Activated T-cell treated with anti-CD3 and anti-CD28 coated beads, Interleukin-2, amount 50 U/mL, for 24 hours (primary cell): ENCODE data around the gene LMOD3.
A peak's percentile ranks its signal among the peaks of the same experiment; 100 is the strongest.

Experiments used
- DNase-seq: peaks from one replicate; pipeline ENCODE4 v3.0.0-alpha.2; 2020
- H3K27ac Mint-ChIP-seq: 2 replicates; pipeline ENCODE4 v1.8.0; 2020; ENCODE audit warnings: mild to moderate bottlenecking, mixed read lengths
- H3K27me3 Mint-ChIP-seq: 2 replicates; pipeline ENCODE4 v1.8.0; 2020; ENCODE audit warnings: mixed read lengths
- H3K36me3 Mint-ChIP-seq: 2 replicates; pipeline ENCODE4 v1.8.0; 2020; ENCODE audit warnings: low read depth, mixed read lengths
- H3K4me1 Mint-ChIP-seq: 2 replicates; pipeline ENCODE4 v1.8.0; 2020; ENCODE audit warnings: low read depth, mixed read lengths
- H3K4me3 Mint-ChIP-seq: 2 replicates; pipeline ENCODE4 v1.8.0; 2020; ENCODE audit warnings: mild to moderate bottlenecking, moderate library complexity, mixed read lengths
- H3K9me3 Mint-ChIP-seq: 2 replicates; pipeline ENCODE4 v1.8.0; 2020; ENCODE audit warnings: mixed read lengths

The LMOD3 gene

DNA sequence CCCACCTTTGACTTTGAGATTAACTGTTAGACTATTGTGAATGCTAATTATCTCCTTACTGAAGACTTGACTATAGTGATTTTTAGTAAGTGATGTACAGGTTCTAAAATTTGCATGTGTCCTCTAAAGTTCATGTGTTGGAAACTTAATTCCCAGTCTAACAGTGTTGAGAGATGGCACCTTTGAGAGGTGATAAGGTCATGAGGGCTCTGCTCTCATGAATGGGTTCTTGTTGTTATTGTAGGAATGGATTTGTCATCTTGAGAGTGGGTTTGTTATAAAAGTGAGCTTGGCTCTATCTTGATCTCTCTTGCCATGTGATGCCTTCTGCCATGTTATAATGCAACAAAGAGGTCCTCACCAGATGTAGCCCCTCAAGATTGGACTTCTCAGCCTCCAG lies 18.9 kb upstream of the LMOD3 start:
- no peaks in the 10 kb centered on the region for H3K4me1 Mint-ChIP-seq
- H3K36me3 Mint-ChIP-seq, result no peaks in the 10 kb centered on the region
- no peak overlapping the region for H3K27ac Mint-ChIP-seq
- peaks cover 5% of the 10 kb centered on the region for H3K27me3 Mint-ChIP-seq
- H3K9me3 Mint-ChIP-seq, result no peaks in the 10 kb centered on the region
- no peak for DNase-seq
- no peak overlapping the region for H3K4me3 Mint-ChIP-seq

DNA sequence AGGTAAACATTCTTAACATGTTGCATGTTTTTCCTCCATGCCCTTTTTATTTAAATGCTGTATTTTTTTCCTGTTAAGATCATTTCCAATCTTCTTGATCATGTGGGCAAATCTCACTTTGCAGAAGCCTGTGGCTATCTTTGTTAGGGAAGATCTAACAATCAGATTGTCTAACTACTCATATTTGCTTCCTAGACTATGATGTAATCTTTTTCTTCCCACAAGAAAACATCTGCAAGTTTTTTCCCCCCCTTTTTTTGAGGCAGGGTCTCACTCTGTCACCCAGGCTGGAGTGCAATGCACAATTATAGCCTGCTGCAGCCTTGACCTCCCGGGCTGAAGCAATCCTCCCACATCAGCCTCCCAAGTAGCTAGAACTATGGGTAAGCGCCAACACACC lies 15.0 kb upstream of the LMOD3 start:
- no peak for DNase-seq
- Mint-ChIP-seq H3K27me3 (peaks cover 5% of the 10 kb centered on the region), H3K4me3 (no peak overlapping the region), H3K36me3 (no peaks in the 10 kb centered on the region), H3K4me1 (no peaks in the 10 kb centered on the region), H3K27ac (no peak overlapping the region), H3K9me3 (no peaks in the 10 kb centered on the region)

DNA sequence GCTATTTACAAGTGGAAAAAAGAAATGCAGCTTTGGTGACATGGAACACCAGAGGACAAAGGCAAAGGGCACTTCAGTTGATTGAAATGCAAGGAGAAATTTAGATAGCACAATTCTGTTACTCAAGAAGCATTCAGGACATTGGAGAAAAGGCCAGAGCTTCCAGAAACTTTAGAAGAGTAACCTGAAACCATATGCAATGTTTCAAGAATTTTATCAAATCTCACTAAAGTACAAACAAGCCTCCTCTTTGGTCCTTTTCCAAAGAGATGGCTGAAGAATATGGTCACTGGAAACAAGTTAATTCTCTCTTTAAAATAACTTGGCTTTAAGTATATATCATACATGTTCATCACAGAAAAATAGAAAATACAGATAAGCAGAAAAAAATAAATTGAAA lies 14.6 kb upstream of the LMOD3 start:
- no peak for DNase-seq
- no peaks in the 10 kb centered on the region for H3K36me3 Mint-ChIP-seq
- no peaks in the 10 kb centered on the region for H3K9me3 Mint-ChIP-seq
- H3K27ac Mint-ChIP-seq, result no peak overlapping the region
- H3K4me1 Mint-ChIP-seq, result no peaks in the 10 kb centered on the region
- H3K27me3 Mint-ChIP-seq, result peaks cover 5% of the 10 kb centered on the region
- no peak overlapping the region for H3K4me3 Mint-ChIP-seq

DNA sequence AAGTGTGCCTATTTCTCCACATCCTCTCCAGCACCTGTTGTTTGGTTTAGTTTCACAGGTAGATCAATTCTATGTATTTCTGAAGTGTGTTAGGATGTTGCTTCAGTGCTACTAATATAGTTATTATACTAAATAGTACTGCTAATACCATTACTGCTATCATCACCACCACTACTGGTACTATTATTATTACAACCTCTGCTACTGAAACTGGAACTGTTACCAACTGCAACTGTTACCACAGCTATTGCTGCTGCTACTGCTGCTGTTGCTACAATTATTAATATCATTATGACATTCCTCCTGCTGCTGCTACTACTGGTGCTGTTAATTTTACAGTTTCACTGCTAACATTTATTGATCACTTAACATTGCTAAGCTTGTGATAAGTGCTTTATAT lies 8.3 kb upstream of the LMOD3 start:
- Mint-ChIP-seq H3K36me3 (no peaks in the 10 kb centered on the region), H3K27me3 (no peaks in the 10 kb centered on the region), H3K27ac (no peak overlapping the region), H3K4me1 (no peaks in the 10 kb centered on the region), H3K4me3 (no peak overlapping the region), H3K9me3 (no peaks in the 10 kb centered on the region)
- DNase-seq, result no peak

DNA sequence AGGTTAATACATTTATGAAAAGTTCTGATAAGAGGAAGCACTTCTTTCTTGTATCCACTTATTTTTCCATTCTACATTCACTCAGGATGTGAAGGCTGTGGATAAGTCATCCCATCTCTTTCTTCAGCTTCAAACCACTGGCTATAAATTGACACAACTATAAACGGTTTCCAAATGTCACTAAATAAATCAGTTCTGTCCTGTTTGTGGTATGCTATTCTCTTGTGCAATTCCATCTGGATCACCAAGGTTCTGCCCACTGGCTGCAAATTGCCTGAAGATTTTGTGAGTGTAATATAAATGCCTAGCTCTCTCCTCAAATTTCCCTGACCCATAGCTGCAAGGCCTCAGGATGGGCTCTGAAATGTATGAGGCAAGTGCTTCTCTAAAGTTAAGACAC lies 7.1 kb upstream of the LMOD3 start:
- Mint-ChIP-seq H3K4me1 (no peaks in the 10 kb centered on the region), H3K27ac (no peak overlapping the region), H3K27me3 (no peaks in the 10 kb centered on the region), H3K9me3 (no peaks in the 10 kb centered on the region), H3K4me3 (no peak overlapping the region), H3K36me3 (no peaks in the 10 kb centered on the region)
- DNase-seq, result no peak

DNA sequence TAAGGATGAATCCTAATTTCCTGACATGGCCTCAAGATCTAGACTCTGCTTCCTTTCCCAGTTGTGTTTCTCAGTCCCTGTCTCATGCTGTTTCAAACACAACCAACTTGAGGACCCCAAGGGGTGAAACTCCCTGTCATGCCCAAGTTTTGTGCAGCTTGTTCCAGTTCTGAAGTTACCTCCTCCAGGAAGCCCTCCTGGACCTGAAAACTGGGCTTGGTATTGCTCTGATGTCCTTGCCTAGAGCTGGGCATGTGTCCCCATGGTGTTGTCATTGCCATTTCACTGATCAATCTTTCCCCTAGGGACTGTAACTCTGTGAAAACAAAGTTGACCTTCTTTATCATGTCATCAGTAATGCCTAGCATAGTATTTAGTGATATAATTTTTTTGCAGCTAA lies 6.1 kb upstream of the LMOD3 start:
- no peak overlapping the region for H3K4me3 Mint-ChIP-seq
- no peak overlapping the region for H3K27ac Mint-ChIP-seq
- no peaks in the 10 kb centered on the region for H3K4me1 Mint-ChIP-seq
- no peaks in the 10 kb centered on the region for H3K27me3 Mint-ChIP-seq
- no peak for DNase-seq
- H3K9me3 Mint-ChIP-seq, result no peaks in the 10 kb centered on the region
- H3K36me3 Mint-ChIP-seq, result no peaks in the 10 kb centered on the region

DNA sequence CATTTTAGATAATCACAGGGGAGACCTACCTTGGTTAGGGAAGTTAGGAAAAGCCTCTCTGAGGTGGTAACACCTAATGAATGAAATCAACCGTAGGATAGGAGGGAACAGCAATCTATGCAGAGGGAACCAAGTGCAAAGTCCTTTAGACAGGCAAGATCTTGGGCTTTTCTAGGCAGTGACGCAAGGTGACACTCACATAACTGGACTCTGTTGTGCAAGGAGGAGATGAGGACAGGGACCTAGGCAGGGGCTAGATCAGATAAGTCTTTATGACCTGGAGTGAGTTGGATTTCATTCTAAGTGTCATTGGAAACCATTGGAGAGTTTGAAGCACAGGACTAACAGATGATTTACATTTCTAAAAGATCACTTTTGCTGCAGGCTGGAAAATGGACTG lies 4.6 kb upstream of the LMOD3 start:
- Mint-ChIP-seq H3K36me3 (no peaks in the 10 kb centered on the region), H3K4me1 (no peaks in the 10 kb centered on the region), H3K4me3 (no peak overlapping the region), H3K27ac (no peak overlapping the region), H3K27me3 (no peaks in the 10 kb centered on the region), H3K9me3 (no peaks in the 10 kb centered on the region)
- DNase-seq, result no peak

DNA sequence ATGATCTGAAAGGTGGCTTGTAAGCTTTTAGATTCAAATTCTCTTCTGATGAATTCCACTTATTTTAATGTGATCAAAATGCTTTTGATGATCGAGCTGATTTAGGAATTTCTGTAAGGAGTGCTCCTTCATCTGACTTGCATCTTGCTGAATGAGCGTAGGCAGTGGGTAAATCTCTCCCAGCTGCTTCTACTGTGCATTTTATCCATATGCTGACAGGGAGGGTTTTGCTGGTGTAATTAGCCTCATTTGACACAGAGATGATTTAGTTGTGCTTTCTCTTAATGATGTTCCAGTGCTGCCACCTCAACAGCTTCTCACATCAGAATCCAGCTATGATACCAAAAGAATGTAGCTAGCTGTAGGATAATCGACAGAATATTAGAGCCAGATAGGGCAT lies 3.8 kb upstream of the LMOD3 start:
- Mint-ChIP-seq H3K4me3 (no peak overlapping the region), H3K4me1 (no peaks in the 10 kb centered on the region), H3K27me3 (no peaks in the 10 kb centered on the region), H3K27ac (no peak overlapping the region), H3K36me3 (no peaks in the 10 kb centered on the region), H3K9me3 (no peaks in the 10 kb centered on the region)
- DNase-seq, result no peak

DNA sequence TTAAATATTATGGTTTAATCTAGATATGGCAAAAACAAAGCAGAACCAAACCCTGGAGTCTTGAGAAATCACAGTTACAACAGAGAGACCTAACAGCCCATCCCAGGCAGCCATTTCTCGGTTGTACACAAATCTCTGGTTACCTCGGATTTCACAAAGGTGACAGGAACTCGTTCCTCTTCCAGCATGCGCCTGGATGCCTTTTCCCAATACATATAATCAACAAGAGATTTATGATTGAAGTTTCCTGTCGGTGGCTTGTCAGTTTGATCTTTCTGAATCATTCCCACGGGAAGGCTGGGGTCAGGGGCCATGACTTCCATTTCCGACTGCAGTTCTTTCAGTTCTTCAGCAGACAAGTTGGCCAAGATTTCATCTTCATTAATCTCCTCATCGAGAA lies 445 bp downstream of the LMOD3 start:
- no peaks in the 10 kb centered on the region for H3K36me3 Mint-ChIP-seq
- DNase-seq, result no peak

DNA sequence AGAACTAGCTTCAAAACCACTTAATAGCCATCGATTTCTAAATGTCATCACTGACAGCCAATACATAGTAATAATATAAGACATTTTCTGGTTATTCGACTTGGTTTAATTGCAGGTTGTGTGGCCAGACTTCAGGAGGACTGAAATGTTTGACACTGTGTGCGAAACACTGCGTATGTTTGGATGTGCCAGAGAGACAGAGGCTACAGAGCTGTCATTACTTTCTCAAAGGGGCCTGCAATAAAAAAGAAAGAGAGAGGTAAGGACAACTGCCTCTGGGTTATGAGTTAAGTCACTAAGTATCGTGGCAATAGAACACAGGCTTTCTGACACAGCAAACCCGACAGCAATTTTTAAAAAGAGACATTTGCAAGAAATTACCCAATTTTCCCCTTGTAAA lies 882 bp downstream of the LMOD3 start:
- Mint-ChIP-seq H3K4me1 (peaks cover 4% of the 10 kb centered on the region), H3K36me3 (no peaks in the 10 kb centered on the region), H3K27ac (no peak overlapping the region), H3K4me3 (no peak overlapping the region), H3K9me3 (no peaks in the 10 kb centered on the region), H3K27me3 (no peaks in the 10 kb centered on the region)
- DNase-seq, result no peak

More for the DNA sequence above, 445 bp downstream of the LMOD3 start:
- no peak overlapping the region for H3K4me3 Mint-ChIP-seq
- H3K27me3 Mint-ChIP-seq, result no peaks in the 10 kb centered on the region
- no peak overlapping the region for H3K27ac Mint-ChIP-seq
- peaks cover 4% of the 10 kb centered on the region for H3K4me1 Mint-ChIP-seq
- no peaks in the 10 kb centered on the region for H3K9me3 Mint-ChIP-seq

DNA sequence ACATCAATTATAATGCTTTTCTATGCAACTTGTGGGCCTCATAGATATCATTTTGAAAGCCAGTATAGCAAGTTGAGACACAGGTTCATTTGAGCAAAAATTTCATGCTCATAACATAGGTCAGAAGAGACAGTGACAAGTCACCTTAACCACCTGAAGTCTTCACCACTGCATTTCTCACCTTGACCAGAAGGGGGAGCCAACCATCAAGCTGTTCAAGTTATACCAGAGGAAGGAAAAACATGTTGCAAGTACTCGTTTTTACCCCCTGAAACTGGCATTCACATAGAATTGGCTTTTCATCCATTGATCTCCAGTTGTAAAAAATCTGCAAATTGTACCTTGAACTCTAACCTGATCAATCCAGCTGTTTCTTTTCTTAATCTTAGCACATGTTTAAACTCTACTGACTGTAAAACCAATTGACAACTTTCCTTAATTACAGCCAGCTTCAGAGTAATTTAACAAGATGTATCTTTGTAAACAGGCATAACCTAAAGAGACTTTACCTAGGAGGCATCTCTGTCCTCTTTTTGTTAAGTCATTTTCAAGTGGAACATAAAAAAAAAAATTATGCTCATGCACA lies 1.4 kb downstream of the LMOD3 start:
- Mint-ChIP-seq H3K4me1 (peaks cover 6% of the 10 kb centered on the region), H3K4me3 (no peak overlapping the region), H3K9me3 (no peaks in the 10 kb centered on the region), H3K27ac (no peak overlapping the region), H3K27me3 (no peaks in the 10 kb centered on the region), H3K36me3 (no peaks in the 10 kb centered on the region)
- DNase-seq, result peak; percentile 72

DNA sequence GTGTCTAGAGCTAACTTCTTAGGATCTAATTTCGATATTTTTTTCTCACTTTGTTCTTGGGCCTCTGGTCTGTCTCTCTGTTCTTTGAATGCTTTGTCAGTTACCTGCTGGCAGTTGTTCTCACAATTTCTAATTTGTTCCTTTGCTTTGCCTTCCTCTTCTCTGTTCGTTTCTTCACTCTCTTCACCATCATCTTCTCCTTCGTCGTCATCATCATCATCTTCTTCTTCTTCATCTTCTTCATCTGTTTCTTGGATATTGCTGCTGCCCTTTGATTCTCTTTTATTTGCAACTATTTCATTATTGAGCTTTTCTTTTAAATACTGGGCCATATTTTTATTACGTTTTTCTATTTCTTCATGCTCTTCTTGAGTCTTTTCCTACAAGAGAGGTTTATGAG lies 2.7 kb downstream of the LMOD3 start:
- no peaks in the 10 kb centered on the region for H3K27me3 Mint-ChIP-seq
- H3K27ac Mint-ChIP-seq, result no peak overlapping the region
- no peak overlapping the region for H3K4me3 Mint-ChIP-seq
- no peak for DNase-seq
- H3K36me3 Mint-ChIP-seq, result no peaks in the 10 kb centered on the region
- no peaks in the 10 kb centered on the region for H3K9me3 Mint-ChIP-seq
- H3K4me1 Mint-ChIP-seq, result peaks cover 7% of the 10 kb centered on the region

DNA sequence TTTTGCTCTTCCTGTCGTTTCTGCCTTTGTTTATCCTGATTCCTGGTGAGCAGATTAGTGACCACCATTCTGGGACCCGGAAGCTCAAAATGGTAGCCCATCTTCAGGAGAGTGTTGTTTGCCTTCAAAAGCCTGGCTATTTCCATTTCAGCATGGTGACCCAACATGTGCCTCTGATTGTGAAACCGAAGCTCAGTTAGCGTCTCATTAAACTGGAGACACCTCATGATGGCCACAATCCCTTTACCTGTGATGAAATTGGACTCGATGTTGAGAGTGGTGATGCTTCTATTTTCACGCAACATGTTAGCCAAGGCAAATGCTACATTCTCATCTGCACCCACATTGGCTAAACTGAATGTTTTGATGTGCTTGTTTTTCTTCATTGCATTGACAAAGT lies 3.3 kb downstream of the LMOD3 start:
- no peak for DNase-seq
- no peak overlapping the region for H3K4me3 Mint-ChIP-seq
- H3K36me3 Mint-ChIP-seq, result no peaks in the 10 kb centered on the region
- H3K27ac Mint-ChIP-seq, result no peak overlapping the region
- H3K9me3 Mint-ChIP-seq, result no peaks in the 10 kb centered on the region
- H3K4me1 Mint-ChIP-seq, result peaks cover 8% of the 10 kb centered on the region
- no peaks in the 10 kb centered on the region for H3K27me3 Mint-ChIP-seq

DNA sequence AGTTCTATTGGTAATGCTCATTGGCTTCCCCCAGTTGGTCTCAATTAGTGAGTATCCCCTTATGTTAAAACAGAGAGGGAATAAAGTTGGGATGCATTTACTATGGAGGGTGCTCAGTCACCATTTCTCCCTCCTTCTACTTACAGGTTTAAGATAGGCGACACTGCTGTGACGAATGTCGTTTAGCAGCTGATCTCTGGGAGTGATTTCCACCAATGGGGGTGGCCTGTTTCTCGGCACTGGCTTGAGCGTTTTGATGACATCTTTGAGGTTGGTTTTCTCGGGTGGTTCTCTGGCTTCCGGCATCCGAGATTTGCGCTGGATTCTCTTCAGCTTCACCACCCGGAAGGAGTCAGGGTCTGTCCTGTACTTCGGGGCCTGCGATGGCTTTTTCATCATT lies 3.8 kb downstream of the LMOD3 start:
- no peaks in the 10 kb centered on the region for H3K36me3 Mint-ChIP-seq
- H3K4me3 Mint-ChIP-seq, result no peak overlapping the region
- peaks cover 14% of the 10 kb centered on the region for H3K4me1 Mint-ChIP-seq
- no peak for DNase-seq
- H3K9me3 Mint-ChIP-seq, result no peaks in the 10 kb centered on the region
- H3K27ac Mint-ChIP-seq, result no peak overlapping the region
- no peaks in the 10 kb centered on the region for H3K27me3 Mint-ChIP-seq

DNA sequence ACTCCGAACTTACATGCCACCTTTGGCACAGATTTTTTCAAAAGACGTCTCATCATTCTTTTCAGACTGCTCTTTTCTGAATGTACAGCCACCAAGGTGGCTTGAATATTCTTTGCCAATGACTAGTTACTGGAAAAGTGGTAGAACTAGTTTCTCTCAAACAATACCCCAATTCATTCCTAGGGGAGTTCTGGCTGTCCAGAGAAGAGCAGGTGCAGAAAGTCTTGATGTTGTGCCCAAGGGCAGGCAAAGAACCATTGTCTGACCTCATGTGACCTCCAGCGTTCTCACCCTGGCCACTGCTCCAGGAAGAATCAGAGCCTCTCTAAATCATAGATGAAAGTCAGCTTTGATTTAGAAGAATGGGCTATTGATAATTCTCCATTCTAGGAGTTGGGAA lies 5.5 kb downstream of the LMOD3 start:
- no peaks in the 10 kb centered on the region for H3K36me3 Mint-ChIP-seq
- no peaks in the 10 kb centered on the region for H3K9me3 Mint-ChIP-seq
- no peak for DNase-seq
- H3K4me3 Mint-ChIP-seq, result no peak overlapping the region
- no peaks in the 10 kb centered on the region for H3K27me3 Mint-ChIP-seq
- peaks cover 26% of the 10 kb centered on the region for H3K4me1 Mint-ChIP-seq
- H3K27ac Mint-ChIP-seq, result no peak overlapping the region

DNA sequence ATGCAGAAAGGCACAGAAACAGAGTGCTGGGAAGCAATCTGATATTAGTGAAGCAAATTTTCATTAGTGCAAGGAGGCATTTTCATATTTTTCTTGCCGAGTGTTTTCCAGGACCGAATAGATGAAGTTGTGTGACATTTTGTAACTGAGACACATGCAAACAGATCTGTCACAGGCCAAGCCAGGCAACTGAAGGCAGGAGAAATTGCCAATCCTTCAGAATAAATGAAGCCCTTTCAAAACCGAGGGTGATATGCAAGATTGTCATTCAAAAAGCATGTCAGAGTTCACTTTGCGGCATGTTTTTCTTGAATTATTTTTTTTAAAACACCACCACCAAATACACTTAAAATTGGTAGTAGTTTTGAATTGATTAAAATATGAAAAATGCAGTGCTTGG lies 6.2 kb downstream of the LMOD3 start:
- Mint-ChIP-seq H3K4me1 (peaks cover 28% of the 10 kb centered on the region), H3K4me3 (no peak overlapping the region), H3K27me3 (no peaks in the 10 kb centered on the region)

More for the DNA sequence above, 6.2 kb downstream of the LMOD3 start:
- no peaks in the 10 kb centered on the region for H3K36me3 Mint-ChIP-seq
- H3K9me3 Mint-ChIP-seq, result no peaks in the 10 kb centered on the region
- DNase-seq, result no peak
- H3K27ac Mint-ChIP-seq, result no peak overlapping the region
